DMS153 treated with DMSO at 0.1 percent for 48 hours (cell line): ENCODE results near the gene MAPK7.

ENCODE experiments used
- DNase-seq: peaks from one replicate; lab custom pipeline; 2025; ENCODE audit not compliant: unreplicated experiment; lab: John Stamatoyannopoulos, UW

The MAPK7 gene

DNA sequence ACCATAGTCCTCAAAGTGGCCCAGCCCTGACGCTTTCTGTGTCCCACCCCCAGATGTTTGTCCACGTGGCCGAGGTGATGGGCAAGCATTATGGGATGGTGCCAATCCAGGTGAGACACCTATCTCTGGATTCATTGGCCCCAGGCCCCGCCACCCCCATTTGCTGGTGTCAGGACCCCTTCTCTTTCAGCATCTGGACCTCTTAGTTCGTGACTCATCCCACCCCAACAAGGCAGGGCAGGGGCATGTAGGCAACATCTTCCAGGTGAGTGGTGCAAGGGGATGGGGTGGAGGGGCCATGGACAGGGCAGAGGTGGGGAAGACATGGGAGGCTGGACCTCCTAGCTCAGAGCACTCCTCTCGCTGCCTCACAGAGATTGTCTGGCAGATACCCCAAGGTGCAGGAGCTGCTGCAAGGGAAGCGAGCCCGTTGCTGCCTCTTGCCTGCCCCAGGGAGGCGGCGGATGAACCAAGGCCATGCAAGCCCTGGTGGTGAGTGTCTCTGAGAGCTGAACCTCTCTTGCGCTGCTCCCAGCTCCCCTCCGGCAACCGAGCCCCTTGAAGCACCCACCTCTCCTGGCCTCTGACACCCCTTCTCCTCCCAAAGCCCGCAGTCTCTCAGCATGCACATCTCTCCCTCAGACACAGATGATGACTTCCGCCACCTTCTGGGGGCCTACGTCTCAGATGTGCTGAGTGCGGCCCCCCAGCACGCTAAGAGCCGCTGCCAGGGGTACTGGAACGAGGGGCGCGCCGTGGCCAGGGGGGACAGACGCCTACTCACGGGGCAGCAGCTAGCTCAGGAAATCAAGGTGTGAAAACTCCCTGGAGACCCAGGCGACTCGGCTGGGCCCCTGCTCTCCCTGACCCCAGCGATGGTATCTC lies 36.3 kb downstream of the MAPK7 start:
- DNase-seq = no peak

DNA sequence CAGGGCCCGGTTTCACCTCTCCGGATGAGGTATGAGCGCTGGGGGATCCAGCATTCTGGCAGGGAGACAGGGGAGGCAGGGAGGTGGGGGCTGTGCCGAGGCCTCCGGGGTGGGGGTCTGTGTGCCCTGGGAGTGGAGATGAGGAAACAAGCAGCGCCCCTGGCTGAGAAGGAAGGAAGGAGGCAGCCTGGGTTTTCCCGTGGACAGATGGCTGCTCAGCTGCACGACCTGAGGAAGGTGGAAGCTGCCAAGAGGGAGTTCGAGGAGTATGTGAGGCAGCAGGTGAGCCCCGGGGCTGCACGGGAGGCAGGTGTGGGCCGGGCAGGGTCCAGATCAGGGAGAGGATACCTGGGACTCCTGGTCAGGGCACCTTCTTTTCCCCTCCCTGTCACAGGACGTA lies 37.0 kb downstream of the MAPK7 start:
- no peak for DNase-seq

DNA sequence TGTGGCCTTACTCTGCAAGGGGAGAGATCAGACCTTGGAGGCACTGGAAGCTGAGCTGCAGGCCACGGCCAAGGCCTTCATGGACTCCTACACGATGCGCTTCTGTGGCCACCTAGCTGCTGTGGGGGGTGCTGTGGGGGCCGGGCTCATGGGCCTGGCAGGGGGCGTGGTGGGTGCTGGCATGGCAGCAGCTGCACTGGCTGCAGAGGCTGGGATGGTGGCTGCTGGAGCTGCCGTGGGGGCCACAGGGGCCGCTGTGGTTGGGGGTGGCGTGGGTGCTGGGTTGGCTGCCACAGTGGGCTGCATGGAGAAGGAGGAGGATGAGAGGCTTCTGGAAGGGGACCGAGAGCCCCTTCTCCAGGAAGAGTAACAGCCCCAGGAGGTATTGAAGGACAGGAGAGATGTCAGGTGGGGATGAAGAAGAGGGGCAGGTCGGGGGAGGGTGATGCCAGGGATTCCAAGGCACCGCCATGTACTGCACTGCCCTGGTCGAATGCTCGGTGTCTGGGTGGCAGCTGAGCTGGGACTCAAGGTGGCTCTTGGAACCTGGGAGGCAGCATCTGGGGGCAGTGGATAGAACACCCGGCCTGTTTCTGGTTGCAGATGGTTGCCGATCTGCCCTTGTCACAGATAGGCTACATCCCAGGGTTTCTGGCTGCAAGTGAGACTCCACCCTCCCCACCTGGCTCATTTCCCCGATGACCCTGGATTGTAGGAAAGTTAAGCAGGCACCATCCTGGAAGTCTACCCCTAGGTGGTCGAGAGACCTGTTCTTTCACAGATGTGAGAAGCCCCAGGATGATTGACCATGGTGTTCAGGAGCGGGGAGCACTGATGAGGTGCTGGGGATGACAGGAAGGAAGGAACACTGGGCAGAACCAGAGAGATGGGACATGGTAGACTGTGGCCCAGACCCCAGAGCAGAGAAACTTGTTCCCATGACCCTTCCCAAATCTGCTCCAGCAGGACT lies 37.8 kb downstream of the MAPK7 start:
- DNase-seq = no peak

DNA sequence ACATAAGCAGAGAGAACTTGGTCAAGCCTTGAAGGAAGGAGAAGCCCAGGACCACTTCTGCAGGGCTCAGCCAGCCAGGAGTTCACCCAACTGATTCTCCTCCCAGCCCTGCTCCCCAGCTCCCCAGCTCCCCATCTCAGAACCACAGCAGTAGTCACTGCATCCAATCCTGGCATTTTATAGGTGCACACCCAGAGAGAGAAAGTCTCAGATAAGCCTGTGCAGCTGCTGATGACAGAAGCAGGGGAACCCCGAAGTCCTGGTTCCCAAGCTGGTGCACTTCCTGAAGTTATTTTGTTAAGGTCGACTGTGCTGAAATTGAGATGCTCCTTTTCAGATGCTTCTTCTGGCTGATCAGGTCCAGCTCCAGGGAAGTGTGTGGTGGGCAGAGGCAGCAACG lies 39.3 kb downstream of the MAPK7 start:
- DNase-seq = no peak

DNA sequence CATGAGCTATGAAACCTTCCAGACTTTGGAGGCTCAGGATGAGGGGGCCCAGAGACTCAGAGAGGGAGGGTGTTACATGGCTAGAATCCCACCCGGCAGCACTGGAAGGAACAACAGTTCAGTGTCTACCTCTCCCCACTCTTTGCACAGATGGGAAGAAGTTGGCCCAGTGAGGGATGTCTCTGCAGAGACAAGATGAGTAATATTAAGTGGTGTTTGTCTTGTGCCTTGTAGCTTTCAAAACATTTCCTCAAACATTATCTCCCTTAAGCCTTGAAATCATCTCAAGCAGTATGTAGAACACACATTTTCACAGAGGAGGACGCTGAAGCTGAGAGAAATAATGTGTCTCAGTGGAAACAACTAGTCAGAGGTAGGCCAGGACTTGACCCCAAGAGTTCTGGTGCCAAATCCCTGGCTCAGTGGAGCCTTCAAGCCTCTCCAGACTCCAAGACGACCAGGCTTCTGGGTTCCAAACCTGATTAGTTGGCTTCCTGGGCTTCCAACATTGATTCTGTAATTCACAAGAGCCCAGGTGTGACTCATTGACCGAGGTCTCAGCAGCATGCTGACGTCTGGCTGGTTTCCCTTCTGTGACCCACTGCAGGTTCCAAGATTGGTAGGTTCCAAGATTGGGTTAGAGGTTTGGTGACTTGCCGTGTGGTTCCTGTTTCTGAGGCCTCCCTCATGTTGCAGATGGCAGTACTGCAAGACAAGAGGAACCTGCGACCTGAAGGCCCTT lies 40.1 kb downstream of the MAPK7 start:
- DNase-seq = no peak

DNA sequence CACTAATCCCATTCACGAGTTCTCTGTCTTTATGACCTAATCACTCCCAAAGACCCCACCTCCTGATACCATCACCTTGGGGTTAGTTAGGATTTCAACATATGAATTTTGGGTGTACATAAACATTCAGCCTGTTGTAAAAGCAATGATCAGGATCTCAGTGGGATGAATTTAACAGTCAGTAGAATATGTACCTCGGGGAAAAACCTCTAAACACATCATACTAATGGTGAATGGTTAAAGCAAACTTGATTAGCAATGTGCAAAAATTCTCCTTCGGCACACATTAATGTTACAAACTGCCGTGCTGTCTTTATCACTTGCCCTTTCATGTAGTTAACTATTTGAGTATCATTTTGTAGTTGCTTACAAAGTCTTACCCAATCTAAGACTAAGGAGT lies 42.9 kb downstream of the MAPK7 start:
- DNase-seq = no peak

DNA sequence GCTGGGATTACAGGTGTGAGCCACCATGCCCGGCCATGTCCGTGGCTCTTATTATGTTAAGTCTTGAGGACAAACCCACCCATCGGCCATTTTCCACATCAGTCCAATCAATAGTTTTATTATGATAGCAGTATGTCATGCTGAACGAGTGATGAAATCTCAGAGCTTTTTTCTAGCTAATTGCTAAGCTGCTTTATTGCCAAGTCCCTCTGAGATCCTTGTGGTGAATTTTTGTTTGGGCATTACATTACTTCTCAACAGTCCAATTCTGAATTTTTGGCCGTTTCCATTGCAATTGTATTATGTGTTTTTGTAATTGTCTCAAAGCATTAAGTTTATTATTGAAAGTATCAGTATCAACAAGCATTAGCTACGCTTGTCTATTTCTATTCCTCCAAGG lies 43.6 kb downstream of the MAPK7 start:
- no peak for DNase-seq

DNA sequence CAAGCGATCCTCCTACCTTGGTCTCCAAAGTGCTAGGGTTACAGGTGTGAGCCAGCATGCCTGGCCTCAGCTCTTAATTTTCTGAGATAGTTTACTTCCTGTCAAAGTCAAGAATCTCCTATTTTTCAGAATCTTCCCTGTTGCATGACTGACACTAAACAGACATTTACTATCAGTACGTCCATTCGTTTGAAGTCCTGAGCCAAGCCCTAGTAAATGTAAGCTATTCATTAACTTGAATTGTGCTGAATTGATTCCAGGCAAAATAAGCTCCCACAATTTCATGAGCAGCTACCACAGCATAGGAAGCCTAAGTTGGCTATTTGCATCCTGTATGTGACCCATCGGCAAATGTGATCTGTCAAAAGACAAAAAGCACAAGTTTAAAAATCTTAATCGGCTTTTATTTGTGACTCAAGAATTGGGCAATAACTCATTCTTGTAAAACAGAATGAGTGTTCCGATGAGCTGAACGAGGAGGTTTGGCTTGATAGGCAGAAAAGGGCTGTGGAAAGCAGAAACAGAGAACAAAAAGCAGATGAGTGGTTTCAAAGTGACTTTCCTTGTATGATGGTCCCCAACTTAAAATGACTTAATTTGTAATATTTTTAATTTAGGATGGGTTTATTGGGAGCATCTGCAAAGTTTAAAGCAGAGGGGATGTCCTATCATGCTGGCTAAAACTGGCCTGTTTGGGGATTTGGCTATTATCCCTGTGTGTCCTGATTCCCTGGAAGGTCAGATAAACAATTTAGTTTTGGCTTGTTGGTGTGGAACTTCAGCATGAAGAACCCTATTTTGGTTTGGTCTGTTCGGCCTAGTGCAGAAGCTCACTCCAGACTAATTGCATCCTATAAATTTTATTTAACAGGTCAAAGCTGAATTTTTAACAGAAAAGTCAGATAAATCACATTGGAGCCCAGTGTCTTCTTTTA lies 46.9 kb downstream of the MAPK7 start:
- DNase-seq = no peak

DNA sequence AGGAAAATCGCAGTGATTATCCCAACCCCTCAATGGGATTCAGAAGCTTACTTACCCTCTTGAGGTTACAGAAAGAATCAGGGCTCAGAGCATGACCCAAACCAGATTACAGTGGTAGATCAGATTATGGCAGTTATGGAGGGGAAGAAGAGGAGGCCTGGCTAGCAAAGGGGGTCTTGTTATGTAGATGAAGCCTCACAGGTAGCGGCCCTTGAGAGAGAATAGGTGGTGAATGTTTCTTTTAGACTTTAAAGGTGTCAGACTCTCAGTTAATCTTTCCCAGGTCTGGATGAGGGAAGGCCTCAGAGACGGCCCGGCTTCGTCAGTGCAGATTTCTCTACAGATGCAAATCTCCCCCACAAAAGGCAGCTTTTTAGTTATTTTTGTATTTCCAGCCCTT lies 48.3 kb downstream of the MAPK7 start:
- DNase-seq = no peak

DNA sequence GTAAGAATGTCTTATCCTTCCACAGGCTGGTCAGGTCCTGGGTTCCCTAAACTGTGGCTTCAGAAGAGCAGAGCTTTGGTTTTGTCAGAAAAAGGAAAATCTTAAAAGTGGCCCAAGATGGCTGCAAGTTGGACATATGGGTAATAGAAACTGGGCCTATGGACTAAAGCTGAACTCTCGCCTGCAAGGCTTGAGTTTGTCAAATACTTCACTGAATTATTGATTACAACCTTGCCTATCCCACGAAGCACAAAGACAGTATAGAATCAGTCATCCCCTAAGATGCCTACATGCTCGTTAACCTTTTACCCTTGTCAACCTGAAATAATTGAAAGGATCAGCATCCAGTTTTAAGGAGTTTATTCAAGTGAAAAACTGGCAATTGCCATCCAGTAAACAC lies 53.4 kb downstream of the MAPK7 start:
- no peak for DNase-seq
